ENCODE data around the gene HIP1R. TPM values are rescaled to one million over a fixed set of nuclear protein-coding genes. Genes with fewer than 3 reads are reported as not detected.

The HIP1R gene
- polyA plus RNA-seq, 1 experiment, result 7.2 TPM

DNA sequence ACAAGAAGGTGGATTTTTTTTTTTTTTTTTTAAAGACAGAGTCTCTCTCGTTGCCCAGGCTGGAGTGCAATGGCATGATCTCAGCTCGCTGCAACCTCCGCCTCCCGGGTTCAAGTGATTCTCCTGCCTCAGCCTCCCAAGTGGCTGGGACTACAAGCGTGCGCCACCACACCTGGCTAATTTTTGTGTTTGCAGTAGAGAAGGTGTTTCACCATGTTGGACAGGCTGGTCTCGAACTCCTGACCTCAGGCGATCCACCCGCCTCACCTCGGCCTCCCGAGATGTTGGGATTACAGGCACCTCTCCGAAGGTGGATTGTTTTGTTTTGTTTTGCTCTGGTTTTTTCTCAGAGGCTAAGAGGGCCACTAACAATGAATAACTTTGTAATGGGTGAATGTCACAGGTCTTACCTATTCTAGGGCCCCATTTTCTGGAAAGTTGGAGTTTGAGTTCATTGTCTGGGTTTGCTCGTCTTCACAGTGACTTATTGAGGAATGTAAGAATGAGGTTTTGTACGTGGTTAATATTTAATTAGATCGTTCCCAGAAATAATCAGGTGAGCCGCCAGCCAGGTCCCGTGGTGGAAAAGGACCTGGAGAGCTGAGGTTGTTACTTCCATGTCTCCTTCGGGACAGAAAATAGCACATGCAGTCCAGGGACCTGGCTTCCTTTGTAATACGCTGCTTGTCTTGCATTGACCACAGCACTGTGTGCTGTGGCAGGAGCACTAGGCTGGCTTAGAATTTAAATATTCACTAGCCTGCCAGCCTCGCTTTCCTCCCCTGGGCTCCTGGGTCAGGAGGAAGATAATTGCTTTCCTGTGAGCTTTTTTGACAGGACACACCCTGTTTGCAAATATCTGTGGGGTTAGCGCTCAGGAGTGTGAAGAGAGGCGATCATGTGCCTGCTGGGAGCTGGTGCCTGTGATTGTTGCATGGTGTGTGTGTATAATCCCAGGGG, 2.3 kb downstream of the HIP1R start:
- no peak overlapping the region for H3K27ac ChIP-seq (ENCODE audit: low read depth, low read length)
- no peak overlapping the region for H3K4me3 ChIP-seq (ENCODE audit: low read depth, low read length)
- TF ChIP-seq, protein P1, sequence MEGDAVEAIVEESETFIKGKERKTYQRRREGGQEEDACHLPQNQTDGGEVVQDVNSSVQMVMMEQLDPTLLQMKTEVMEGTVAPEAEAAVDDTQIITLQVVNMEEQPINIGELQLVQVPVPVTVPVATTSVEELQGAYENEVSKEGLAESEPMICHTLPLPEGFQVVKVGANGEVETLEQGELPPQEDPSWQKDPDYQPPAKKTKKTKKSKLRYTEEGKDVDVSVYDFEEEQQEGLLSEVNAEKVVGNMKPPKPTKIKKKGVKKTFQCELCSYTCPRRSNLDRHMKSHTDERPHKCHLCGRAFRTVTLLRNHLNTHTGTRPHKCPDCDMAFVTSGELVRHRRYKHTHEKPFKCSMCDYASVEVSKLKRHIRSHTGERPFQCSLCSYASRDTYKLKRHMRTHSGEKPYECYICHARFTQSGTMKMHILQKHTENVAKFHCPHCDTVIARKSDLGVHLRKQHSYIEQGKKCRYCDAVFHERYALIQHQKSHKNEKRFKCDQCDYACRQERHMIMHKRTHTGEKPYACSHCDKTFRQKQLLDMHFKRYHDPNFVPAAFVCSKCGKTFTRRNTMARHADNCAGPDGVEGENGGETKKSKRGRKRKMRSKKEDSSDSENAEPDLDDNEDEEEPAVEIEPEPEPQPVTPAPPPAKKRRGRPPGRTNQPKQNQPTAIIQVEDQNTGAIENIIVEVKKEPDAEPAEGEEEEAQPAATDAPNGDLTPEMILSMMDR (IDR thresholded peaks at IDR 0.05; ENCODE audit: low read depth, low read length), result no peak
- ChIA-PET POLR2A (no interaction called here), CTCF (interaction anchor here (0.6 to 1.3 kb wide), 2 partner anchors 12 to 44 kb away, joined by 3 to 4 read pairs; no protein-coding TSS in a partner anchor)
- H3K27me3 ChIP-seq (ENCODE audit: control insufficient read depth, insufficient read depth, low read length), result no peaks in the 10 kb centered on the region
- no peaks in the 10 kb centered on the region; the same call in 1 of the 2 replicates for H3K9me3 ChIP-seq (ENCODE audit: control insufficient read depth, insufficient read depth, low read length)
- no peak for DNase-seq (ENCODE audit: low read depth, low spot score)

GRCh38 chr12:122838841-122839240, 3.6 kb downstream of the HIP1R start:
- Histone ChIP-seq H3K27ac (ENCODE audit: low read depth, low read length) (no peak overlapping the region), H3K9me3 (ENCODE audit: control insufficient read depth, insufficient read depth, low read length) (no peaks in the 10 kb centered on the region; the same call in 1 of the 2 replicates), H3K27me3 (ENCODE audit: control insufficient read depth, insufficient read depth, low read length) (no peaks in the 10 kb centered on the region), H3K4me3 (ENCODE audit: low read depth, low read length) (no peak overlapping the region)
- ChIA-PET POLR2A (no interaction called here), CTCF (interaction anchor here (1.3 kb wide), 1 partner anchor 45 kb away, joined by 4 read pairs; no protein-coding TSS in a partner anchor)
- TF ChIP-seq, protein P1 (IDR thresholded peaks at IDR 0.05; ENCODE audit: low read depth, low read length), result no peak
- no peak for DNase-seq (ENCODE audit: low read depth, low spot score)

DNA sequence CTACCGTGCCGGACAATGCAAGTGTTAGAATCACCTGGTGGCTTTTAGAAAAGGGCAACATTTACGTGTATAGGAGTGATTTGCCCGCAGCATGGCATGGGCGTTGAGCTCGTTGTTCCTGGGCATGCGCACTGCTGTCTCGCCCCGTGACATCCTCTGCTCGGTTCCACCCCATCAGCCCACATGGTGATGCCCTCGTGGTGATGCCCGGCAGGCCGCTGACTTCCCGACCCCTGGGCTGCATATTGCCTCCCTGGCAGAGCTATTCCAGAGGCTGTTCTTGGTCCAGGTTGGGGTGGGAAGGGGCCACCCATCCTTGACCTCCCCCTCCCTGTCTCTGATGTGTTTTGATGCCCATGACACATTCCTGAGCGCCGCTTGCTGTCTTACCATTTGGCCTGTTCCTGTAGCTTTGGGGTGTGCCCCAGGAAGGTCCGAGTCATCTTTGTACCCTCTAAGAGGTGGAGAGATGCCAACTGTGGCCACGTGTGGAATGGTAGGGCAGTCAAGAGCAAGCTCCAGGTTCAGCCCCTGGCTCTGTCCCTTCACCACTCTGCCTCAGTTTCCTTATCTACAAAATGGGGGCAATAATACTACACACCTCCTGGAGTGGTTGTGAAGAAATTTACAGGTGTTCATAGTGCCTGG, 4.8 kb downstream of the HIP1R start:
- TF ChIP-seq, protein P1 (IDR thresholded peaks at IDR 0.05; ENCODE audit: low read depth, low read length), result no peak
- POLR2A ChIA-PET, result no interaction called here
- no peak overlapping the region for H3K4me3 ChIP-seq (ENCODE audit: low read depth, low read length)
- no peaks in the 10 kb centered on the region for H3K27me3 ChIP-seq (ENCODE audit: control insufficient read depth, insufficient read depth, low read length)
- no peak for DNase-seq (ENCODE audit: low read depth, low spot score)
- CTCF ChIA-PET, result interaction anchor here (0.9 kb wide), 1 partner anchor 46 kb away, joined by 5 read pairs; no protein-coding TSS in a partner anchor
- H3K9me3 ChIP-seq (ENCODE audit: control insufficient read depth, insufficient read depth, low read length), result no peaks in the 10 kb centered on the region; the same call in 1 of the 2 replicates
- H3K27ac ChIP-seq (ENCODE audit: low read depth, low read length), result no peak overlapping the region

GRCh38 chr12:122840580-122841513, 5.6 kb downstream of the HIP1R start:
- H3K27me3 ChIP-seq (ENCODE audit: control insufficient read depth, insufficient read depth, low read length), result no peaks in the 10 kb centered on the region
- TF ChIP-seq, protein P1 (IDR thresholded peaks at IDR 0.05; ENCODE audit: low read depth, low read length), result no peak
- no peak for DNase-seq (ENCODE audit: low read depth, low spot score)
- POLR2A ChIA-PET, result no interaction called here
- peak overlapping the region; percentile 39 for H3K27ac ChIP-seq (ENCODE audit: low read depth, low read length)
- no peaks in the 10 kb centered on the region; the same call in 1 of the 2 replicates for H3K9me3 ChIP-seq (ENCODE audit: control insufficient read depth, insufficient read depth, low read length)
- CTCF ChIA-PET, result interaction anchor here (0.9 kb wide), 1 partner anchor 47 kb away, joined by 5 read pairs; no protein-coding TSS in a partner anchor
- no peak overlapping the region for H3K4me3 ChIP-seq (ENCODE audit: low read depth, low read length)
